ENCODE measurements around the gene TRMT11. TPM values are rescaled to one million over a fixed set of nuclear protein-coding genes. Genes with fewer than 3 reads are reported as not detected.

TRMT11 gene
- total RNA-seq, 1 experiment from 2014 or later: 17.9 TPM

DNA sequence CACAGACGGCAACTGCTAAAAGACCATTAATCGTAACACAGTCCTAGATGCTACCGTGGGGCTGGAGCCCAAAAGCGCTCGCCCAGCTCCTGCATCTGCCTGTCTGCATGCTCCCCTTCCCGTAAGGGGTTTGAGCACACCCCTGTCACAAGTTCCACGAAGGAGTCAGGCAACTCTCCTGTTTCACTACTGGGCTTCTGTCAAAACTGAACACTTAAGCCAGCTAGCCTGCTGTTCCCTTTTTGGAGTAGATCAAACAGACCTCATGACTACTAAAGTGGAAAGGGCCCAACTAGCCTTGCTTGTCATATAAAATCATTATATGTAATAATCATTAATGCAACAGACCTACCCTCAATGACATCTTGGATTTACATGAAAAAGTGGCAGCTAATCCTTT, 61.3 kb downstream of the TRMT11 start:
- no peak overlapping the region for H3K4me2 ChIP-seq (ENCODE audit: low read length)
- no peaks in the 10 kb centered on the region for H3K79me2 ChIP-seq (ENCODE audit: low read length)
- no peak overlapping the region for H3K9ac ChIP-seq (ENCODE audit: low read length)
- no peaks in the 10 kb centered on the region for H4K20me1 ChIP-seq (ENCODE audit: low read length)
- POLR2A ChIA-PET (ENCODE audit: unreplicated experiment): no interaction called here
- H3K27me3 ChIP-seq (ENCODE audit: low read length): no peaks in the 10 kb centered on the region
- no peaks in the 10 kb centered on the region for H3K9me2 ChIP-seq (replicated peaks; ENCODE audit: low read length)
- no TSS peak for BruUV-seq (replicated peaks)
- no peak overlapping the region for H3K4me3 ChIP-seq (ENCODE audit: low read length)
- H2AFZ ChIP-seq (ENCODE audit: low read length): no peak overlapping the region
- TF ChIP-seq EZH2phosphoT487 (IDR thresholded peaks at IDR 0.05; ENCODE audit: borderline replicate concordance, low read length): no peak
- TF ChIP-seq EZH2 (IDR thresholded peaks at IDR 0.05; ENCODE audit: low read length, unreplicated experiment): no peak
- TF ChIP-seq, protein P1, sequence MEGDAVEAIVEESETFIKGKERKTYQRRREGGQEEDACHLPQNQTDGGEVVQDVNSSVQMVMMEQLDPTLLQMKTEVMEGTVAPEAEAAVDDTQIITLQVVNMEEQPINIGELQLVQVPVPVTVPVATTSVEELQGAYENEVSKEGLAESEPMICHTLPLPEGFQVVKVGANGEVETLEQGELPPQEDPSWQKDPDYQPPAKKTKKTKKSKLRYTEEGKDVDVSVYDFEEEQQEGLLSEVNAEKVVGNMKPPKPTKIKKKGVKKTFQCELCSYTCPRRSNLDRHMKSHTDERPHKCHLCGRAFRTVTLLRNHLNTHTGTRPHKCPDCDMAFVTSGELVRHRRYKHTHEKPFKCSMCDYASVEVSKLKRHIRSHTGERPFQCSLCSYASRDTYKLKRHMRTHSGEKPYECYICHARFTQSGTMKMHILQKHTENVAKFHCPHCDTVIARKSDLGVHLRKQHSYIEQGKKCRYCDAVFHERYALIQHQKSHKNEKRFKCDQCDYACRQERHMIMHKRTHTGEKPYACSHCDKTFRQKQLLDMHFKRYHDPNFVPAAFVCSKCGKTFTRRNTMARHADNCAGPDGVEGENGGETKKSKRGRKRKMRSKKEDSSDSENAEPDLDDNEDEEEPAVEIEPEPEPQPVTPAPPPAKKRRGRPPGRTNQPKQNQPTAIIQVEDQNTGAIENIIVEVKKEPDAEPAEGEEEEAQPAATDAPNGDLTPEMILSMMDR (conservative IDR thresholded peaks at IDR 0.05; ENCODE audit: low read depth, low read length): no peak
- intact Hi-C loops (cut with micrococcal nuclease): no loop called here
- H3F3A ChIP-seq (ENCODE audit: low read length, unreplicated experiment): no peaks in the 10 kb centered on the region
- H3K9me3 ChIP-seq (ENCODE audit: low read length): no peaks in the 10 kb centered on the region
- no peak for DNase-seq
- peaks cover 4% of the 10 kb centered on the region; the same call in 1 of the 2 replicates for H3K36me3 ChIP-seq (ENCODE audit: low read depth, low read length)
- no peaks in the 10 kb centered on the region for H3K4me1 ChIP-seq (ENCODE audit: insufficient read depth, low read length)
- ATAC-seq: no peak
- no peak overlapping the region for H3K27ac ChIP-seq (ENCODE audit: low read length)
- CTCF ChIA-PET: no interaction called here

DNA sequence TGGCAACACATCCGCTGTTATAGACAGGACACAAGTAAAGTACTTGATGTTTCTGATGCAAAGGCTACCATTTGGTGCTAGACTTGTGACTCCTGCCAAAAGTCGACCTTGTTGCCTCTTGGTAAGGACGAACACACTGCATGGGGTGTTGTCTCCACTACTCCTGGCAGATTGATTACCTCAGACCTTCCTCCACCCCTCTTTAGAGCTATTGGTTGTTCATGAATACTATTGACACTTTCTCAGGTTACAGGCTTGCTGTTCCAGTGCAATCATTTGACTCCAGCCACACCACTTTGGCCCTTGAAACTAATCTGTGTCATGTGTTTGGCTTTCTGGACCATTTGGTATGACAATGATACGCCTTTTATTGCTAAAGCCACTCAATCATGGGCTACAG, 62.3 kb downstream of the TRMT11 start:
- ChIA-PET POLR2A (ENCODE audit: unreplicated experiment) (no interaction called here), CTCF (no interaction called here)
- TF ChIP-seq, protein P1 (conservative IDR thresholded peaks at IDR 0.05; ENCODE audit: low read depth, low read length): no peak
- no peak for TF ChIP-seq EZH2 (IDR thresholded peaks at IDR 0.05; ENCODE audit: low read length, unreplicated experiment)
- no peak for TF ChIP-seq EZH2phosphoT487 (IDR thresholded peaks at IDR 0.05; ENCODE audit: borderline replicate concordance, low read length)
- DNase-seq (no peak), ATAC-seq (no peak)
- Histone ChIP-seq H3K9me2 (replicated peaks; ENCODE audit: low read length) (no peaks in the 10 kb centered on the region), H3F3A (ENCODE audit: low read length, unreplicated experiment) (no peaks in the 10 kb centered on the region), H3K9ac (ENCODE audit: low read length) (no peak overlapping the region), H3K27me3 (ENCODE audit: low read length) (no peaks in the 10 kb centered on the region), H3K4me1 (ENCODE audit: insufficient read depth, low read length) (no peaks in the 10 kb centered on the region), H3K9me3 (ENCODE audit: low read length) (no peaks in the 10 kb centered on the region), H3K79me2 (ENCODE audit: low read length) (no peaks in the 10 kb centered on the region), H3K27ac (ENCODE audit: low read length) (no peak overlapping the region), H2AFZ (ENCODE audit: low read length) (no peak overlapping the region), H3K36me3 (ENCODE audit: low read depth, low read length) (peaks cover 4% of the 10 kb centered on the region; the same call in 1 of the 2 replicates), H4K20me1 (ENCODE audit: low read length) (no peaks in the 10 kb centered on the region), H3K4me3 (ENCODE audit: low read length) (no peak overlapping the region), H3K4me2 (ENCODE audit: low read length) (no peak overlapping the region)
- intact Hi-C loops (cut with micrococcal nuclease): no loop called here
- BruUV-seq (replicated peaks): no TSS peak

DNA sequence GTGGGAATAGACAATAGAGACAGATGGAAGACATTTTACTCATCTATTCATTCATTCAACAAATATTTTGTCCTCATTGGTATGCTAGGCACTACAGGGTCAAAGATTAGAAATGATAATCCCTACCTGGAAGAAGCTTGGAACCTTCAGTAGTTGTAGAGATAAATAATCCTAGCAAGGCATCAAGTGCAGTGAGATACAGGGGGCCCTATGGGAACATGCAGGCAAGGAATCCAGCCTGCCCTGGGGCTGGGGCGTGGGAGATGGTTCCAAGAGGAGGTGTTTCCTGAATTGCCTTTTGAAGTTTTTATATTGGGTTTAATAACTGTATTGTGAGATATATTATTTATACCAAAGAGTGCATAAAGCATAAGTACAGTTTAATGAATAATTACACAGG, 64.5 kb downstream of the TRMT11 start:
- BruUV-seq (replicated peaks): no TSS peak
- no peaks in the 10 kb centered on the region for H3K9me3 ChIP-seq (ENCODE audit: low read length)
- CTCF ChIA-PET: no interaction called here
- H3F3A ChIP-seq (ENCODE audit: low read length, unreplicated experiment): no peaks in the 10 kb centered on the region
- H2AFZ ChIP-seq (ENCODE audit: low read length): no peak overlapping the region
- ATAC-seq (no peak), DNase-seq (no peak)
- H3K27ac ChIP-seq (ENCODE audit: low read length): no peak overlapping the region
- no peak for TF ChIP-seq EZH2phosphoT487 (IDR thresholded peaks at IDR 0.05; ENCODE audit: borderline replicate concordance, low read length)
- TF ChIP-seq, protein P1 (conservative IDR thresholded peaks at IDR 0.05; ENCODE audit: low read depth, low read length): no peak
- no peak for TF ChIP-seq EZH2 (IDR thresholded peaks at IDR 0.05; ENCODE audit: low read length, unreplicated experiment)
- no peaks in the 10 kb centered on the region for H3K4me1 ChIP-seq (ENCODE audit: insufficient read depth, low read length)
- H3K79me2 ChIP-seq (ENCODE audit: low read length): no peaks in the 10 kb centered on the region
- H3K9ac ChIP-seq (ENCODE audit: low read length): no peak overlapping the region
- POLR2A ChIA-PET (ENCODE audit: unreplicated experiment): no interaction called here
- intact Hi-C loops (cut with micrococcal nuclease): no loop called here
- no peaks in the 10 kb centered on the region for H4K20me1 ChIP-seq (ENCODE audit: low read length)
- H3K4me2 ChIP-seq (ENCODE audit: low read length): no peak overlapping the region
- H3K36me3 ChIP-seq (ENCODE audit: low read depth, low read length): no peaks in the 10 kb centered on the region
- no peak overlapping the region for H3K4me3 ChIP-seq (ENCODE audit: low read length)
- no peaks in the 10 kb centered on the region for H3K27me3 ChIP-seq (ENCODE audit: low read length)
- no peaks in the 10 kb centered on the region for H3K9me2 ChIP-seq (replicated peaks; ENCODE audit: low read length)
